LNCaP clone FGC (cell line): ENCODE data around the gene HES7.

Source experiments
- DNase-seq: peaks from one replicate; pipeline ENCODE4 v3.0.0-alpha.2; 2011; ENCODE audit warnings: low read depth
- H3K4me3 ChIP-seq: 2 replicates; pipeline ENCODE4 v1.5.1; 2011; ENCODE audit warnings: mild to moderate bottlenecking, low read depth, low read length, control low read depth
- TF ChIP-seq, protein P1 (sequence below): IDR thresholded peaks from 2 replicates; pipeline ENCODE4 v1.5.1; 2012; ENCODE audit warnings: mild to moderate bottlenecking; ENCODE audit not compliant: control insufficient read depth, insufficient read depth; ENCODE audit errors: extremely low read depth

Gene HES7

DNA sequence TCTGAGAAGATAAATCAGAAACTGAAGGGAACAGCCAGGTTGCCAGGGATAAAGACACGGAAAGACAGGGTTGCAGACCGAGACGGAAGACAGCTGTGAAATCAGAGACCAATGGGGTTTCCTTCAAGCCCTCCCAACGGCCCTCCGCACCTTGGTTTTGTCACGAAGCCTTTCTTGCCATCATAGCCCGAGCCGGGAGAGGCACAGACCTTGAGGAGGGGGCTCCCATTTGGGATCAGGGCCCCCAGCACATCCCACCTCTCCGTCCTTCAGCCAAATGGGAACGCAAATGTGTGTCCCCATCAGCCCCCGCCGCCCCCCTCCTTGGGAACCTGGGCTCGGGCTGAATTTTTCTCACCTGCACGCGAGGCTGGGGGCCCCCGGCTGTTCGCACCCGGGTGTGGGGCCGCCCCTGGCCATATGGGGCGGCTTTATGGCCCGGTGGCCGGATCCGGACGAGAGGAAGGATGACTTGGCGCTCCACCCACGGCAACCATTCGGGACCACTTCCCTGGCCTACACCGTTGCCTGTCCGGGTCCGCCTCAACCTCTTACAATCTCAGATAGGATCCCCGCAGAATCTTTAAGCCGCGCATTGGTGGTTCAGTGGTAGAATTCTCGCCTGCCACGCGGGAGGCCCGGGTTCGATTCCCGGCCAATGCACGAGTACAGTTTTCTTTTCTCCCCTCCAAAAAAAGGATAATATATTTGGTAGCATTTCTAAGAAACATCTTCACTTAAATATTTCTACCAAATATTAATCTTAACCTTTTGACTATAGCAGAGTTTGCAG is 1.4 kb upstream of the HES7 start:
- H3K4me3 ChIP-seq = peak overlapping the region; percentile 82
- DNase-seq = no peak
- TF ChIP-seq, protein P1, sequence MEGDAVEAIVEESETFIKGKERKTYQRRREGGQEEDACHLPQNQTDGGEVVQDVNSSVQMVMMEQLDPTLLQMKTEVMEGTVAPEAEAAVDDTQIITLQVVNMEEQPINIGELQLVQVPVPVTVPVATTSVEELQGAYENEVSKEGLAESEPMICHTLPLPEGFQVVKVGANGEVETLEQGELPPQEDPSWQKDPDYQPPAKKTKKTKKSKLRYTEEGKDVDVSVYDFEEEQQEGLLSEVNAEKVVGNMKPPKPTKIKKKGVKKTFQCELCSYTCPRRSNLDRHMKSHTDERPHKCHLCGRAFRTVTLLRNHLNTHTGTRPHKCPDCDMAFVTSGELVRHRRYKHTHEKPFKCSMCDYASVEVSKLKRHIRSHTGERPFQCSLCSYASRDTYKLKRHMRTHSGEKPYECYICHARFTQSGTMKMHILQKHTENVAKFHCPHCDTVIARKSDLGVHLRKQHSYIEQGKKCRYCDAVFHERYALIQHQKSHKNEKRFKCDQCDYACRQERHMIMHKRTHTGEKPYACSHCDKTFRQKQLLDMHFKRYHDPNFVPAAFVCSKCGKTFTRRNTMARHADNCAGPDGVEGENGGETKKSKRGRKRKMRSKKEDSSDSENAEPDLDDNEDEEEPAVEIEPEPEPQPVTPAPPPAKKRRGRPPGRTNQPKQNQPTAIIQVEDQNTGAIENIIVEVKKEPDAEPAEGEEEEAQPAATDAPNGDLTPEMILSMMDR = no peak

GRCh38 chr17:8124350-8125153 is 646 bp upstream of the HES7 start:
- no peak for DNase-seq
- TF ChIP-seq, protein P1 = 0 out of 2 replicates have a peak, but pooled peaks have one; percentile 1
- H3K4me3 ChIP-seq = peak overlapping the region; percentile 58

DNA sequence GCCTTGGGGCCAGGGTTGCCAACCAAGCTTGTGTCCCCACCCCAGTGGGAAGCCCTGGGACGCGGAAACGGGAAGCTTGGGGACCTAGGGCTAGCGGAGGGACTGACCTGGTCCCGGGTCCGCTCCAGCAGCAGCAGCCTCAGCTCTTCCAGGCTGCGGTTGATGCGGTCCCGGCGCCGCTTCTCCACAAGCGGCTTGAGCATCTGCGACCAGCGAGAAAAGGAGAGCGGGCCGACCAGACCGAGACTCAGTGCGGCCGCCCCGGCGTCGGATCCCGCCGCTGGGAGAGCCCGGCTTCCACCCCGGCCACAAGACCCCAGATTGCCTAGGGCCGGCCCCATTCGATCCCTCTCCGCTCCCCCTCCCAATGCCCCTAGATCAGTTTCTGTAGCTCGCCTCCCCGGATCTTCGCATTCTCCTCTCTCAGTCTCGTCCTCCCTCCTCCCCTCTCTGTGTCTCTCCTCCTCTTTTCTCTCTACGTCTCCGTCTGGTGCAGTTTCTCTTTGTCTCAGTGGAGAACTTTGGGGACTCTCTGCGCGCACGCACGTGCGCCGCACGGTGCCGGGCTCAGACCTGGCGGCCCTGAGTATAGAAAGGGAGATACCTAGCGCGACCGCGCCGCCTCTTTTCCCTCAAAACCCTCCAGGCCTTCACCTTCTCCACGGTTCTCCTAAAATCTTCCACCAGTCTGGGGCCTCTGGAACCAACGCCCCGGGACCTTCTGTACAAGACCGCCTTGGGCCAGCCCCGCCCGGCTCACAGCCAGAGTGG is 797 bp downstream of the HES7 start:
- H3K4me3 ChIP-seq = peak overlapping the region; percentile 58
- TF ChIP-seq, protein P1 = no peak
- no peak for DNase-seq

GRCh38 chr17:8122422-8122923 is 1.4 kb downstream of the HES7 start:
- TF ChIP-seq, protein P1 = no peak
- no peak for DNase-seq

DNA sequence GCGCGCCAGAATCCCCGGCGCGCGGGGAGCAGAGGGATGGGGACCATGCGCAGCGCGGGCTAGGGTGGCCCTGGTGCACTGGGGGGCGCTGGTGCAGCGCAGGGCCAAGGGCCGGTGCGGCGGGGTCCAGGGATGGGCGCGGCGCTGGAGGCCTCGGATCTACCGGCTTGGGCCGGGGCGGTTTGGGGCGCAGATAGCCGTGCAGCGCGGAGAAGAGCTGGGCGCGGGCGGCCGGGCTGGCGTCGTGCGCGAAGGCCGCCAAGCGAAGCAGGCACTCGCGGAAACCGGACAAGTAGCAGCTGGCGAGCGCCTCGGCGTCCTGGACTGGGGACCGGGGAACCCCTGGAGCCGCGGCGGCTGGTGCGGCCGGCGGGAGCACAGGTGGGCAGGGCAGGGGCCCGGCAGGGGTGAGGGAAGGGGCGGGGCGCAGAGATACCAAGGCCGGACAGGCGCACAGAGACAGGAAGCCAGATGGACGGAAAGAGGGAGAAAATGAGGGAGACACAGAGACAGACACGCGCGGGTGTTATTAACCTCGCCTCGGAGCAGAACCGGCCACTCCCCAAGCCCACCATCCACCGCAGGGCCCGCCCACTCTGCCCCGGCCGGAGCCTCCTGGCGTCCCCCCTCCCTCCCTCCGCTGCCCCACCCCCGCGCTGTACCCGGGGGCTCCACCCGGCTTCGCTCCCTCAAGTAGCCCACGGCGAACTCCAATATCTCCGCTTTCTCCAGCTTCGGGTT is 2.1 kb downstream of the HES7 start:
- TF ChIP-seq, protein P1 = peak; percentile 61
- no peak for DNase-seq
- H3K4me3 ChIP-seq = peak overlapping the region; percentile 58

More at GRCh38 chr17:8122422-8122923, 1.4 kb downstream of the HES7 start:
- H3K4me3 ChIP-seq = peak overlapping the region; percentile 58

DNA sequence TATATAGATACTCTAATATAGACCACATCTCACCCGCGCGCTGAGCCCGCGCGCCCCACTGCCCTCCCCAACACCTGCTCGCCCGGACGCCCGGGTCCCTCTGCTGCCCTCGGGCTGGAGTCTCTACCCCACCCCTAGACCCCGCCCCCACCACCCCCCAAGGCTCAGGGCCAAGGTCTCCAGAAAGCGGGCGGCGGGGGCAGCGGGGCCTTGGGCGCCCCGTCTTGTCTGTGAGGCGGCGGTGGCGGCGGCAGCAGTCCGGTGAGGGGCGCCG is 2.6 kb downstream of the HES7 start:
- DNase-seq = no peak
- H3K4me3 ChIP-seq = peak overlapping the region; percentile 58
- TF ChIP-seq, protein P1 = no peak
